ENCODE measurements around the gene FOXO1.
"Not testable (repeated sequence)": the region's sequence is repeated elsewhere in the genome, so short reads cannot be mapped to it uniquely, and the experiment has no call there.

FOXO1 gene

DNA sequence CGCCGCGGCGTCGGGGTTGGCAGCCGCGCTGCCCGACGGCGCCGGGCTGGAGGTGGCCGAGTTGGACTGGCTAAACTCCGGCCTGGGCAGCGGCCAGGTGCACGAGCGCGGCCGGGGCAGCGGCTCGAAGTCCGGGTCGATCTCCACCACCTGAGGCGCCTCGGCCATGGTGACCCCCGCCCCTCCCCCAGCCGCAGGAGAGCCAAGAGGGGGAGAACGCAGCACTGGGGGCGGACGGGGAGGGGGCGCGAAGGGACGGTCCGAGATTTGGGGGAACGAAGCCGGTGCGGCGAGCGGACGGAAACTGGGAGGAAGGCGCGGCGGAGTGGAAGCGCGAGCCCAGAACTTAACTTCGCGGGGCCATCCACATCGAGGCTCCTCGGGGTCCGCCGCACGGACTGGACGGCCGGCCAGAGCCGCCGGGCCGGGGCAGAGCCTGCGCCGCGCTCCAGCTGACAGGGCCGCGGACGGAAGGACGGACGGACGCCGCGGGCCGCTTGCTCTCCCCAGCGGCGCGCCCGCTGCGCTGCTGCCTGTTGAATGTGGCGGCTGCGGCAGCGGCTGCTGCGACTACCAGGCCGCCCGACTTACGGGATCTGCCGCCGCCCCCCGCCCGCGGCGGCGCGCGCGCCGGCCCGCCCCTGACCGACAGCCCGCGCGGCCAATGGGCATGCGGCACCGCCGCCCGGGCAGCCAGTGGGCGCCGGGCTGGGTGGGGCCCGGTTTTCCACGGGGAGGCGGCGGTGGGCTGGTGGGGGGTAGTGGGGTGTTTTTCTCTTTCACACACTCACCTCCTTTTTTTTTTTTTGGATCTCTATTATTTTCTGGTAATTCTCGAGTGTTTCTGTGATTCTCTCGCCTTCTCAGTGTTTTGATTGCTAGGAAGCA, at the start of gene FOXO1:
FOXO1 (minus strand) TSS at position 597 of the 888 bp plus-strand sequence; CDS start at position 168, 429 bp downstream.
- peak; percentile 84 to 85 for DNase-seq

DNA sequence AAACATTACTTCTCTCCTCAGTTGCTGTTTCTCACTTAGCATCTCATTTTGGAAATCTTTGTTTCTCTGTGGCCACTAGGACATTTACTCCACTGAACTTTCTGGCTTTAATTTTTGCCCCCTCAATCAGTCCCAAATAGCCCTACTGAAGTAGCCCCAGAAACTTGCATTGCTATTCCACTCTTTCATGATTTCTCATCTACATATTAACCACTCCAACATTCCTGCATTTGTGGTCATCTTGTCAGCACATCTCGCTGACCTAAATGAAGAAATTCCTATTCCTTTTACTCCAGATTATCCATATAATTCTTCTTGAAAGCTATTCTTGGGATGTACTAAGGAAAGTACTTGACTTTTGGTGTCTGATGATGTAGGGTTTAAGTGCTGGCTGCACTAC, 48.0 kb upstream of the FOXO1 start:
- DNase-seq: not testable (repeated sequence)

DNA sequence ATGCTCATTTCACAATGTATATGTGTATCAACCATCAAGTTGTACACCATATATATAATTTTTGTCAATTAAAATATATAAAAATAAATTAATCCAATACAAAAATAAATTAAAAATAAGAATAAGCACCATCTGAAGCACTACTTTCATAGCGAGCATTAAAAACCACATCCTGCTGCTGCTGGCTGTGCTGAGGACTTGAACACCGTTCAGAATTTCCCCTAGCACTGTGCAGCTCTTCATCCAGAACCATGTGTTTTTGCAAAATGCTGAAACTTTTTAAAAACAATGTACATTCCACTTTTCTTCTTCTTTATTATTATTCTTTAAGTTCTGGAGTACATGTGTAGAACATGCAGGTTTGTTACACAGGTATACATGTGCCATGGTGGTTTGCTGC, 40.0 kb upstream of the FOXO1 start:
- no peak for DNase-seq

DNA sequence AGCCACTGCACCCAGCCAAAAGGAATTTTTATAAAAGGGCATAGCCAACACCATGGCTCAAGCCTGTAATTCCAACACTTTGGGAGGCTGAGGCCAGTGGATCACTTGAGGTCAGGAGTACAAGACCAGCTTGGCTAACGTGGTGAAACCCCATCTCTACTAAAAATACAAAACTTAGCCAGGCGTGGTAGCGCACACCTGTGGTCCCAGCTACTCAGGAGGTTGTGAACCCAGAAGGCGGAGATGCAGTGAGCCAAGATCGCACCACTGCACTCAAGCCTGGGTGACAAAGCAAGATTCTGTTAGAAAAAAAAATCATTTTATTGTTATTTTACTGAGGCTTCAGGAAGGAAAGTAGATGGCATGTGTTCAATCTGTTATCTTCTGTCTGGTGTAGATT, 31.3 kb upstream of the FOXO1 start:
- no peak for DNase-seq

DNA sequence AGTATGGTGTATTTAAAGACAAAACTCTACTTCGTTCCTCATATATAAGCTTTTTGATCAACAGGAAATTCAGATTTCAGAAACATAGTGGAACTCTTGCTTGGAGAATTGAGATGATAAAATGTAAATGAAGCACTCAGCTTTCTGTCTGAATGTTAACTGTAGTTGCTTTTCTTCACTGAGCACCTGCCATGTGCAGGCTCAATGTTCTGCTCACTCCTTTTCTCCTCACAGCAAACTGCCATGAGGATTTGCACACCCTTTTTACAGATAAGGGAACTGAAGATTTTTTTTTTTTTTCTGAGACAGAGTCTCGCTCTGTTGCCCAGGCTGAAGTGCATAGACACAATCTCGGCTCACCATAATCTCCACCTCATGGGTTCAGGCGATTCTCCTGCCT, 28.0 kb upstream of the FOXO1 start:
- no peak for DNase-seq

DNA sequence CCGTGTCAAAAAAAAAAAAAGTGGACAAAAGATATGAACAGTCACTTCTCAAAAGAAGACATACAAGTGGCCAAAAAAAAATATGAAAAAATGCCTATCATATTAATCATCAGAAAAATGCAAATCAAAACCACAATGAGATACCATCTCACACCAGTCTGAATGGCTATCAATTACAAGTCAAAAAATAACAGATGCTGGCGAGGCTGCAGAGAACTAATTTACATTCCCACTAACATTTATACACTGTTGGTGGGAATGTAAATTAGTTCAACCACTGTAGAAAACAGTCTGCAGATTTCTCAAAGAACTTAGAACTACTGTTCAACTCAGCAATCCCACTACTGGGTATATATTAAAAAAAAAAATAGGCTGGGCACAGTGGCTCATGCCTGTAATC, 26.5 kb upstream of the FOXO1 start:
- no peak for DNase-seq

DNA sequence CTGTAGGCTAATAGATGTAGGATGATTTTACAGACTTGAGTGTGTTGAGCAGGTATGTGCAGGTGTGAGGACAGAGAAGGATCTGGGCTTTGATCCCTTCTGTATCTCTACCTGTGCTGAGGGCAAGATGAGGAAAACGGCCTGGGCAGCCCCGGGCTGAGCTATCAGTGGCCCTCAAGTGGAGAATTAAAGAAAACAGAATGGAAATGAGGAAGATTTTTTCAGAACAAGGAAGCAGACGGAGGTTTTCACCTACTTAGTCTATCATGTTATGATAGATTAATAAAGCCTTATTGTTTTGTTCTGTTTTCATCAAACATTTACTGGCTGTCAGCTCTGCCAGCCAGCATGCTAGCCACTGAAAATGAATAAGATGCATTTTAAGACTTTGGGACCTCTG, 22.3 kb upstream of the FOXO1 start:
- DNase-seq: no peak

DNA sequence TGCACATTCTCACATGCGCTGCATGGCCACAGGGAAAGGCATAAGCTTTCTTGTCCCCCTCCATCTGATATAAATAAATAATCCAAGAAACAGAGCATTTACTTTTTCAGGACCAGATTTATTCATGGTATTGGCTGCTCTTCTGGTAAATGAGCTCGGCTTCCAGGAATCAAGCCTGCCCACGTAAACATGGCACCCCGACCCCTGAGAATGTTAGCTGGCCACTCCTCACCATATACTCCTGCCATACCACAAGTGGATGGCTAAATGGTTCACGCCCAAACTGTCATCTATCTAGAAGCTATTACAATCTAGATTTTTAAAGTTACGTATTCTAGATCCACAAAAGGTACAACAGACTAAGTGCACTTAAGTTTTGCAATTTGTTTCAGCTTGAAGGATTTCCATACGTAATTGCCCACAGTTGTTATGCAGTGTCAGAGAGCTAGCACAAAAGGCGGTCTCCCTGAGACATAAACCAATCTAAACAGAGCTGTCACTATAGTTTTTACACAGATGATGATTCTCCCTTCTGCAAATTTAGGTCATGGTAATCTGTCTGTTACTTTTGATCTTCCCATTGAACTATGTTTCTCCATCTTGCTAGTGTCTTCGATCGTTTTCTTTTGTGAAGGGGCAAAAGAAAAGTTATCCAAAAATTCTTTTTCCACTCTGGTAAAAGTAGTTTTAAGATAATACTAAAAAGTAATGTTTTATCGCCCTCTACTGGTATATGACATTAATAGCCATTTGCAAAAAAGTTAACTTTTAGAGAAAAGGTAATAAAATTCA, 16.2 kb upstream of the FOXO1 start:
- no peak for DNase-seq

DNA sequence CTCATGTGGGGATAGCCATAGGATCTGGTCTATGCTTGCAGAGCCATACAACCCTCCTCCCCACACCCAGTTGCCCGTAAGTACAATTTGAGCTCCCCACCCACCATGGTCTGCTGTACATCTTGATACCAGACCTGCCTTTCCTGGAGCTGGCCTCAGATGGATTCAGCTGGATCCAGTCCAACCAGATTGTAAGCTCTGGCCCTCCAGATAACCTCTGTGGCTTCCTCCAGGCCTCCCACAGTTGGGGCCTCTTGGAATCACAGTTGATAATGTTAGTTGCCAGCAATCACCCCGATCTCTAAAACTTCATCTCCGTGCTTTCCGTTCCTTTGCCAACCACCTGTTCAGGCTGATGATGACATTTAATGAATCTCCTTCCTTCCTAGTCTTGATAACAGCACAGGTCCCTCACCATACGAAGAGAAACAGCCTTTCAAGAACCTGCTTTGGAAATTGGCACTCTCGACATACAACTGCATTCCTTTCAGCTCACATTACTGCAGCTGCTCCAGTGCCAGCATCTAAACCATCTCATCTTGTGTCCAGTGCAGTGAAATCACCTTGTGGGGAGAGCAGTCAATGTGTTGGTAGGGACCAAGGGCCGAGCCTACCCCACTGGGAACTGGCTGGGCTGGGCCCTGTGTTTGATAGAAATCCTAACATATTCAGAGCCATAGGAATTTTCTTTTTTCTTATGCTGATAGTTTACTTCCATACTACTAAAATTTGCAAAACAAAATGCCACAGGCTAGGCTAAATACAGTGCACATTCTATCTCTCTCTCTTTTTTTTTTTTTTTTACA, 15.1 kb upstream of the FOXO1 start:
- DNase-seq: no peak

DNA sequence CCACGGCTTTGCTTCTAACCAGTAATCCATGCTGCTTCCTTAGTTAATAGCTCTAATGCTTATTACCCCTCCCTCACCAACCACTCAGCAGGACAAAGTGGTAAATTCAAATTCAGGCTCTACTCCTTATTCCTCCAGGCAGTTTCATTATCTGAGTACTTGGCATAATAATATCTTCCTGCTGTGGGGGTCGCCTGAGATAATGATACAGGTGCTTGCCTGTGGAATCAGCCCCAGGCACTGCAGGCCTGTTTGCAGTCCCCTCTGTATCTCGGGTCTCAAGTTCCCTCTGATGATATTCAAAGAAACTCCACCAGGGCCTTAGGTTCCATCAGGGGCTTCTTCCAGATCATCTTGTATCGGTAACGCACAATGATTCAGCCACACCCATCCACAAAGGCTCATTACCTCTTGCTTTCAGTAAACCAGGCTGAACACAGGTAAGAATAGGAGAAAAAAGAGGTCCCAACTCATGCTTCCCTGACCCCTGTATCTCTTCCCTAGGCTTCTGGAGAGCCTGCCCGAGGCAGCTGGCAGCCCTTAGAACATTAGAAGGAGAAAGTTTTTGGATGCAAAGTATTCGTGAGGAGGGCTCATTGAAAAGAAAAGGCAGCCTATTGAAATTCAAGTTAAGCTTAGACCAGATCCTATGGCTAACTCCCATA, 14.3 kb upstream of the FOXO1 start:
- DNase-seq: no peak

DNA sequence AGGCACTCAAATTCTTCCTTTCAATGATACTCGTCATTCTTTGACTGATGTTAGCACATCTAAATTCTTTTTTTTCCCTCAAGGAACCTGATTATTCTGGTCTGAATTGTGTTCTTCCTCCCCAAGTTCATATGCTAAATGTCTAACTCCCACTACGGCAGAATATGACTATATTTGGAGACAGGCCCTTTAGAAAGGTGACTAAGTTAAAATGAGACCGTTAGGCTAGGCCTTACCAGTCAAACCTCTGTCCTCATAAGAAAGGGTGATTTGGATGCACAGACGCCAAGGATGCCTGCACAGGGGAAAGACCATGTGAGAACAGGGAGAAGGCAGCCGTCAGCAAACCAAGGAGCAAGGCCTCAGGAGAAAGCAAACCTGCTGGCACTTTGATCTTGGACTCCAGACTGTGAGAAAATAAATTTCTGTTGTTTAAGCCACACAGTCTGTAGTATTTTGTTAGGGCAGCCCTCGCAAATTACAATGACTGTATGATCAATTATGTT, 13.1 kb upstream of the FOXO1 start:
- no peak for DNase-seq

DNA sequence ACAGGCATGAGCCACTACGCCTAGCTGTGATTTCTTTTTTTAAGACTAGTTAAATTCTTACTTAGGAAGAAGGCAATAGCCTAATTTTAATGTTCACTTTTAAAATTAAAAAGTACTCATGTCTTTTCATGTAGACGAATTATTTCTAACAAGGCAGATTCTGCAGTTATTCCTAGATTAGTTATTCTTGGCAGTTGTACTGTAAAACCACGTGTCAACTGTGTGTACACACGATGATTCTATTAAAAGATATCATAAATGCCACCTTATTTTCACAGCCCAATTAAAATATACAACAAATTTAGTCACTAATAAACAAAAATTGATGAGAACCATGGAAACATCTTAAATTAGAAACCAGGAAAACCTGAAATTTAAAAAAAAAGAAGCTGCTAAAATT, 10.6 kb upstream of the FOXO1 start:
- no peak for DNase-seq

DNA sequence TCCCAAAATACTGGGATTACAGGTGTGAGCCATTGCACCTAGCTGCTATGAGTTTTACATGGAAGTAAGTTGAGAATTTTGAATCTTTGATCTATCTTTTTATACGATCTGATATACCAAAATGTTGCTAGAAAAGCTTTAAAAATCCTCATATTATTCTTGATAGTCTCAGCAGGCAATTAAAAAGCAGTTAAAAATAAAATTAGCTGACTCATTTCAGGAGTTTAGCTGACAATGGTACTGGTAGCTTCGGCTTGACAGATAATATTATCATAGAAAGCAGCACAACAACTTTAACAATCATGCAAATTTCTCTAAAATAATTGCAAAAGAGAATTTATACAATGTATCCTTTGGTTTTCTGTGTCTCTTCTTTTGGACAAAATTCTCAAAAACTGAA, 9.6 kb upstream of the FOXO1 start:
- DNase-seq: no peak

DNA sequence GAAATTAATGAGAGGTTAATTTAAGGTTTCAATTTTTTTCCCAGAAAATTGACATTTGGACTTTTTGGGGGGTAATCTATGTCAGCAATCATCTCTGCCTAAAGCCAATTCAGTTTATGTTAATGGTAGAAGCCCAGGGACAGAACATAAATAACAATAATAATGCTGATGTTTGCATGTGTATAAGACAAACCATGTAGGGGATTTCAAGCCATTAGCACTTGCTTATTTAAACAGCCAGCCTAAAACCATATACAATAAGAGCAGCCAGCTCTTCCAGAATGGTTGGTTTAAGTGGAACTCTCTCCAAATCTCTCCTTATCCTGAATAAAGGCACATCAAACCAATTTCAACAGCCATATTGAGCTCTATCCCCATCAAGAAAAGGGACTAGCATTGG, 7.0 kb upstream of the FOXO1 start:
- no peak for DNase-seq

DNA sequence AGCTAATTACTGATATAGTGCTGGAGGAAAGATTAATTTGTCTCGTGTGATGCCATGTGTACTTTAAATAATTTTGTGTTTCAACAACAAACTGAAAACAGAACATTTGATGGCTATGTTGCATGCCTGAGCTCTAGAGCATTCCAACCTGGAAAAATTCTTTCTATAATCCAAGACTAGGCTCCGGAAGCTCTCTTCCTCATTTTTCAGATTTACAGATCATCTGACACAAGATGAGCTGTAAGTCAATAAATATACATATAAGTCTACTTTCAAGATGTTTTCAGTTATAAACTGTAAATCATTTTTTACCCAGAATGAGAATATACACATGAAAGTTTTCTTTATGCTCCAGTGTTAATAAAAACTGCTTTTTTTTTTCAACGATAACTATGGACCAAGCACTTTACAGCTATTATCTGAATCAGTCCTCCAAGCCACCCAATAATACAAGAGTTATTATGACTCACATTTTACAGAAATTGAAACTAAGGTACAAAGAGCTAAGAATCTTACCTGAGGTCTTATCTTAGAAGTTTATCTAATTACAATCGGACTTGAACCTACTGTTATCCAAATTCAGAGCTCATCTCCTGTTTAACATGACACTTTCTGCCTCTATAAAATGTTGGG, 6.4 kb upstream of the FOXO1 start:
- no peak for DNase-seq

DNA sequence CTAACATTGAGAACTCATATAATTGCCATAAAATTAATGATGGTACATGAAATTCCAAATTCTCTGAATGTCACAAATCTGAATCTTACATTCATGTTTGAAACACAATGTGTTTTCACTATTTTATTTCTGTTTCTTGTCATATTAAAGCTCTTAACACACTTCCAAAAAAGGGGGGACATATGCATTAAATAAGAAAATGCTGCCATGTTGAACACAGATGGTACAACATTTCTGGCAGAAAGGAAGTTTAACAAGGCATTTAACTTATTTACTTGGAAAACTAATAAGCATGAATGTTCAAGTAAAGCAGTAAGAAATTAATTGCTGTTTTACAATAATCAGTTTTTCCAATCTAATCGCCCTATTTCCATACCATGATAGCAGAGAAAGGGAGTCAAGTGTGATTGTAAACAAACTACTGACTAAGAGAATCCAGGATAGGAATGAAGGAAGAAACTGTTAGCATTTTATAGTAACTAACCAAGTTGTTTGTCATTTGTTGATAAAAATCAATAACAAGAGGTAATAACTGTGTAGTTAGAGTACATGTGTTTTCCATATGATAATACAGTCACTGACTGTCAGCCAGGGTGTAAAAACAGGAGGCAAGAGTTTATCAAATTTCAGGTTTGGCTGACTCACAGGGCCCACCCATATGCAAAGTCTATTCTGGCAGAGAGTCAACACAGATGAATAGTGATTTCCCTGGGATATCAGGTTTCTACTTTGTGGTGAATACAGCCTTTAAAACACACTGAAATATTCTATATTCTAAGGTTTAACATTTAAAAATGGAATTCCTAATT, 5.7 kb upstream of the FOXO1 start:
- no peak for DNase-seq

DNA sequence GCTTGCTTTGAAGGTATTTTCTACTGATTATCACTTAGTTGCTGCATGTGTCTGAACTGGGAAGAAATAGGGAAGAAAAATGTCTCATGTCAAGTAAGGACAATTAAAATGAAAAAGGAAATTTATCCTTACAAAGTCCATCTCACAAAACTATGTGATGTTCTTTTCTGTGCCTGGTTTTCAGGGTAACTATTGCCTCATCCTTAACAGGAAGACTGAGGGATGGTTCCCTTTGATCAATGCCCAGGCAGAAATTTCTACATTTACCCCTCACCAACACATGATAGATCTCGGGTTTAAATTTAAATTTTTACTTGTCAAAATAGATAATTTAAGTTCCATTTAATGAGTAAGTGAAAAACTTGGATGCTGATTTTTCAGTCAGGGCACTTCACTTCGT, 3.9 kb upstream of the FOXO1 start:
- no peak for DNase-seq

DNA sequence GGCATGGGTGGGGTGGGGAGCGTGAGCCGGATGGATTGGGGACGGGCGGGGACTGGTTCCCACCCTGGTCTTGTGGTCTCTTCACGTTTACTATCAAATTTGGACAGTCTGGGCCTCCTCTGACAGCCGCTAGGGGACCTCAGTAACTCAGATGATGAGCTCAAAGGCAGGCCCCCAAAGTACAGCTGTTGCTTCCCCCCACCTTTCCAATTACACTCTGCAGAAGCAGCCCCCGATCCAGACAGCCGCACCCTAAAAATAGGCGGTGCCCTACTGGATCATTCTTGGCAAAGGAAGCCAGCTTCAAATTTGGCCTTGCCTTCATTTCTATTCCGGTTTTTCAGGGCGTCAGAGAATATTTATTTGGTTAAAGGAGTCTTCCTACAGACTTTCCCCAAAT, 1.9 kb upstream of the FOXO1 start:
- no peak for DNase-seq

DNA sequence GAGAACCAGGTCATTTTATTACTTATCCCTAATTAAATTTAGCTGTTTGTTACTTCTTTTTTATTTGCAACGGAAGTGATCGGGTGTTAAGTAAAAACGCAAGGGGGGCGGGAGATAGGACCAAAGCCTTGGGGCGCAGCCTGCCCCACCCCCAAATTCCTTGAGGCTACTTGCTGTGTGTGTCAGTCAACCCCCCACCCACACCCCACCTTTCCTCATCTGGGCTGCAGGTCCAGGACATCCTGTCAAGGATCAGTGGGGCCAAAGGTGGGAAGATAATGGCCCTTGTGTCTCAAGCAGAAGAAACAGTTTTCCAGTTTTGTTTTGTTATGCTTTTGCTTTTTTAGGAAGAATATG, 1.2 kb upstream of the FOXO1 start:
- no peak for DNase-seq

DNA sequence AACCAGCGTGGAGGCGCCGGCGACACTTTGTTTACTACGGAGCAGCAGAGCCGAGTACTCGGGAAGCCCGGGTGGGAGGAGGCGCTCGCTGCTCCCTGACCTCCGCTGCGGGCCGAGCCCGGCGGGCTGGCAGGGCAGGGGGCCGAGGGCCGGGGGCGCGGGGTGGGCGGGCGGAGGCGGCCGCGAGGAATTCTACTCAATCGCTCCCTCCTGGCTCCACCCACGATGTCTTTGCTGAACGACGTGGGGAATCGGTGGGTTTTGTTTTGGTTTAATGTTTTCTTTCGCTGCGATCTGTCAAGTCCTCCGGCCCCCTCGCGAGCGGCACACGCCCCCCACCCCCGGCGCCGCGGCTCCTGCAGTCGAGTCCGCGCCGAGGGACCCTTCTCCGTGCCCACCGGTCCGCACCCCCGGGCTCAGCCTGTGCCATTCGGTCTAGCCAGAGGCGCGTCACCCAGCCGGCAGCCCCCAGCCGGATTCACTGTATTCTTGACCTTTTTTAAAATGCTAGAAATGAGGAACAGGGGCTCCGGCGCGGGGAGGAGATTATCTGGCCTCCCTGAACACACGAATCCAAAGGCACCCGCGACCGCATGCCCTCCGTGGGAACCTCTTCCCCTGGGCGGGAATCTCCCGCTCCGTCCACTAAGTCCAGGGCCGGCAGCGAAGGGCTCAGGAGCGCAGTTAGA, 636 bp upstream of the FOXO1 start:
- no peak for DNase-seq
